Right atrium auricular region (tissue), 2 donors: ENCODE data around the gene HIGD2A. TPM values are rescaled to one million over a fixed set of nuclear protein-coding genes. Genes with fewer than 3 reads are reported as not detected.

Experiments used
- DNase-seq: peaks from one replicate; pipeline ENCODE4 v3.0.0-alpha.2; 2019; ENCODE audit warnings: low spot score
- H3K27ac ChIP-seq, 2 donors: fragments of 200-600 bp; sonication (generic); 1 replicate in 1 of 2; 2 replicates in 1 of 2; pipeline ENCODE4 v1.5.1; 2016 to 2019
- H3K27me3 ChIP-seq, 2 donors: fragments of 200-600 bp; sonication (generic); one replicate each; pipeline versions ENCODE4 v1.5.1 to v1.6.0; 2017 to 2019
- H3K36me3 ChIP-seq: fragments of 200-600 bp; sonication (generic); one replicate; pipeline ENCODE4 v1.5.1; 2016
- H3K4me1 ChIP-seq, 2 donors: fragments of 200-600 bp; sonication (generic); one replicate each; pipeline versions ENCODE4 v1.5.1 to v1.6.0; 2017 to 2019
- H3K4me3 ChIP-seq, 2 donors: fragments of 200-600 bp; sonication (generic); 1 replicate in 1 of 2; 2 replicates in 1 of 2; pipeline ENCODE4 v1.5.1; 2017 to 2019; ENCODE audit warnings: mild to moderate bottlenecking in 1 of 2, moderate library complexity in 1 of 2
- H3K9me3 ChIP-seq, 2 donors: fragments of 200-600 bp; sonication (generic); one replicate each; pipeline ENCODE4 v1.5.1; 2019
- total RNA-seq, 2 donors: library from RNA; depleted of rRNA; stranded (reverse); fragments of >200 nt; gene quantifications; one replicate each; pipeline ENCODE4 v1.1.0, GENCODE V29; 2016
- TF ChIP-seq, protein P1 (sequence below), 2 donors: fragments of 200-600 bp; sonication (generic); IDR thresholded peaks; one replicate each; pipeline ENCODE4 v1.5.1; 2019; ENCODE audit warnings: antibody characterized with exemption in 2 of 2

HIGD2A gene
- total RNA-seq, 2 donors from 2014 or later, result 231 to 249 TPM

DNA sequence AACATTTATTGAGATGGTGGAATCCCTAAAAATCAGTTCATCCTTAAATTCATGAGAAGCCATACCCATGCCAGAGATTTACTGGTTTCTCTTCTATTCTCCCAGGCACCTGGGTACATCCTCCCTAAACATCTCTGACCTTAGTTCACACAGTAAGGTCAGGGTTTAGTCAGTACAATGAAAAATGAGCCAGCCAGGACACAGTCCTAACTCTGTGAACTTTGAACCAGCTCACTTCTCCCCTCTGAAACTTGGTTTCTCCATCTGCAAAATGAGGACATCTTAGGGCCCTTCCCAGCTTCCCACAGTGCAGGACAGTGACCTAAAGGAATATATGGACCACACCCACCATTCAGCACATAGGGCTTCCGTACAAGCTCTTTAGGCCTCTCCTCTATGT is 2.1 kb upstream of the HIGD2A start:
- DNase-seq, result no peak
- Histone ChIP-seq H3K4me3 (no peak overlapping the region), H3K9me3 (no peaks in the 10 kb centered on the region), H3K27me3 (no peaks in the 10 kb centered on the region), H3K27ac (no peak overlapping the region), H3K36me3 (peaks cover 33% of the 10 kb centered on the region), H3K4me1 (peaks cover 0 to 42% of the 10 kb centered on the region in 2 donors)
- TF ChIP-seq, protein P1, sequence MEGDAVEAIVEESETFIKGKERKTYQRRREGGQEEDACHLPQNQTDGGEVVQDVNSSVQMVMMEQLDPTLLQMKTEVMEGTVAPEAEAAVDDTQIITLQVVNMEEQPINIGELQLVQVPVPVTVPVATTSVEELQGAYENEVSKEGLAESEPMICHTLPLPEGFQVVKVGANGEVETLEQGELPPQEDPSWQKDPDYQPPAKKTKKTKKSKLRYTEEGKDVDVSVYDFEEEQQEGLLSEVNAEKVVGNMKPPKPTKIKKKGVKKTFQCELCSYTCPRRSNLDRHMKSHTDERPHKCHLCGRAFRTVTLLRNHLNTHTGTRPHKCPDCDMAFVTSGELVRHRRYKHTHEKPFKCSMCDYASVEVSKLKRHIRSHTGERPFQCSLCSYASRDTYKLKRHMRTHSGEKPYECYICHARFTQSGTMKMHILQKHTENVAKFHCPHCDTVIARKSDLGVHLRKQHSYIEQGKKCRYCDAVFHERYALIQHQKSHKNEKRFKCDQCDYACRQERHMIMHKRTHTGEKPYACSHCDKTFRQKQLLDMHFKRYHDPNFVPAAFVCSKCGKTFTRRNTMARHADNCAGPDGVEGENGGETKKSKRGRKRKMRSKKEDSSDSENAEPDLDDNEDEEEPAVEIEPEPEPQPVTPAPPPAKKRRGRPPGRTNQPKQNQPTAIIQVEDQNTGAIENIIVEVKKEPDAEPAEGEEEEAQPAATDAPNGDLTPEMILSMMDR (IDR thresholded peaks at IDR 0.05), result no peak

DNA sequence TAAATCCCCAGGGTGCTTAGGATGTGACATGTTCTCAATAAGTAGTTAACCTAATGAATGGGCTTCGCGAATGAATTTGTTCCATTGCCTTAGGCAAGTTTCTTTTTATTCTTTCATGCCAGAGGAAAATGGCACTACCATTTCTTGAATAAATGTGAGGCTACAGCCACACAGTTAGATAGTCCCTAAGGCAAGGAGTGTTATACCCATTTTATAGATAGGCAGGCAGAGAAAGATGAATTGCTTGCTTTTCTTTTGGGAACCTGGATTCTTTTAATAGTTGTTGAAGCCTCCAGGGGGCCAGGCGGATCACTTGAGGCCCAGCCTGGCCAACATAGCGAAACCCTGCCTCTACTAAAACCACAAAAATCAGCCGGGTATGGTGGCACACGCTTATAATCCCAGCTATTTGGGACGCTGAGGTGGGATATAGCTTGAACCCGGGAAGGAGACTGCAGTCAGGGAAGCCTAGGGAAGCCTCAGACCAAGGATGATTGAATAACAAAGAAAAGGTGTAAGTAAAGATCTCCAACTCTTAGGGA is 1.1 kb upstream of the HIGD2A start:
- no peak for DNase-seq
- Histone ChIP-seq H3K4me3 (peak overlapping the region; percentile 79 to 89), H3K4me1 (peaks cover 0 to 33% of the 10 kb centered on the region in 2 donors), H3K27ac (peak overlapping the region; percentile 91 to 93), H3K9me3 (no peaks in the 10 kb centered on the region), H3K36me3 (peaks cover 43% of the 10 kb centered on the region), H3K27me3 (no peaks in the 10 kb centered on the region)
- TF ChIP-seq, protein P1 (IDR thresholded peaks at IDR 0.05), result no peak

DNA sequence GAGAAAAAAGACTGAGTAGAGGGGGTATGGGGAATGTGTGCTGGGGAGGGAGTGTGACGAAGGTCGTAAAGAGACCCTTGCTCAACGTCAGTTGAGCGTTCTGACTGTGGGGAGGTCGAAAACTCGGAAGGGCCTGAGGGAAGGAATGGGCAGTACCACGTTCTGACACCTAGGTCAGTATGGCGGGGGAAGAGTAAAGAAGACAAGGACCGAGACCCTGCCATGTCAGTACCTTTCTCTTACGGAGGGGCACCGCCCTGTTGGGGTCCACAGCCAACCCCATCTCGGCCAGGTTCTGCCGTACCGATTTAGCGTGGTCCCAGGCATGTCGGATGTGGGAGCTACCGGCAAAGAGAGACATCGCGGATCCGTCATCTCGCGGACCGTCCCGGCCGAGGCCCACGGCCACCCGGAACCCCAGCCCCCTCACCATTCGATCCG is 528 bp upstream of the HIGD2A start:
- TF ChIP-seq, protein P1 (IDR thresholded peaks at IDR 0.05), result no peak
- H3K27me3 ChIP-seq, result no peaks in the 10 kb centered on the region
- peaks cover 0 to 32% of the 10 kb centered on the region in 2 donors for H3K4me1 ChIP-seq
- H3K27ac ChIP-seq, result peak overlapping the region; percentile 91 to 93
- DNase-seq, result no peak
- H3K4me3 ChIP-seq, result peak overlapping the region; percentile 79 to 89
- peaks cover 46% of the 10 kb centered on the region for H3K36me3 ChIP-seq
- no peaks in the 10 kb centered on the region for H3K9me3 ChIP-seq

DNA sequence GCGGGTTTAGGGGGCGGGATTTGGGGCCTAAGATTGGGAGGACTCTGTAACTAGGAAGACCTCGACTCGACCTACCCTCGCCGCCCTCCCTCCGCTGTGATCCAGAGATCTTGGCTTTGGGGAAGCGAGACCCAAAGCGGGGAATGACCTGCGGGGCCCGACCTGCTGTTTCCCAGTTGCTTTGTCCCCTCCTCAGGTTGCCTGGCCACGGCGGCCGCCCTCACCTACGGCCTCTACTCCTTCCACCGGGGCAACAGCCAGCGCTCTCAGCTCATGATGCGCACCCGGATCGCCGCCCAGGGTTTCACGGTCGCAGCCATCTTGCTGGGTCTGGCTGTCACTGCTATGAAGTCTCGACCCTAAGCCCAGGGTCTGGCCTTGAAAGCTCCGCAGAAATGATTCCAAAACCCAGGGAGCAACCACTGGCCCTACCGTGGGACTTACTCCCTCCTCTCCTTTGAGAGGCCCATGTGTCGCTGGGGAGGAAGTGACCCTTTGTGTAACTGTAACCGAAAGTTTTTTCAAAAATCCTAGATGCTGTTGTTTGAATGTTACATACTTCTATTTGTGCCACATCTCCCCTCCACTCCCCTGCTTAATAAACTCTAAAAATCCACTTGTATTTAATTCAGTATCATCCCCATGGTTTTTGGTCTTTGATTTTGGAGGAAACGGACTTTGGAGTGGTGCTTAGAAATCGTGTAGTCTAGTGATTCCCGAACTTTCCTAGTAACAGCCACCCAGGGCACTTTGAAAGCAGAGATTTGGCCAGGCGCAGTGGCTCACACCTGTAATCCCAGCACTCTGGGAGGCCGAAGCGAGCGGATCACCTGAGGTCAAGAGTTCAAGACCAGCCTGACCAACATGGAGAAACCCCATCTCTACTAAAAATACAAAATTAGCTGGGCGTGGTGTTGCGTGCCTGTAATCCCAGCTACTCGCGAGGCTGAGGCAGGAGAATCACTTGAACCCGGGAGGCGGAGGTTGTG is 878 bp downstream of the HIGD2A start:
- Histone ChIP-seq H3K27me3 (no peaks in the 10 kb centered on the region), H3K9me3 (no peaks in the 10 kb centered on the region), H3K27ac (peak overlapping the region; percentile 91 to 93), H3K36me3 (peaks cover 43% of the 10 kb centered on the region), H3K4me3 (peak overlapping the region; percentile 79 to 89), H3K4me1 (peaks cover 0 to 35% of the 10 kb centered on the region in 2 donors)
- TF ChIP-seq, protein P1 (IDR thresholded peaks at IDR 0.05), result no peak
- DNase-seq, result no peak

DNA sequence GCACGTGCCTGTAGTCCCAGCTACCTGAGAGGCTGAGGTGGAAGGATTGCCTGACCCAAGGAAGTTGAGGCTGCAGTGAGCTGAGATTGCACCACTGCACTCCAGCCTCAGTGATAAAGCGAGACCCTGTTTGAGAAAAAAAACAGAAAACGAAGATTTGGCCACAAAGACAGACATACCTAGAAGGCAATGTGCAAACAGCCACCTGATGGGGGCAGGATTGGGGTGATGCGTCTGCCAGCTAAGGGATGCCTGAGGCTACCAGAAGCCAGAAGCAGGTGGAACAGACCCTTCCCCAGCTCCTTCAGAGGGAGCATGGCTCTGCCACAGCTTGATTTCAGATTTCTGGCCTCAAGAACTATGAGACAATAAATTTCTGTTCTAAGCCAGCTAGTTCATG is 2.9 kb downstream of the HIGD2A start:
- no peak for DNase-seq
- Histone ChIP-seq H3K27ac (no peak overlapping the region), H3K36me3 (peaks cover 35% of the 10 kb centered on the region), H3K9me3 (no peaks in the 10 kb centered on the region), H3K27me3 (no peaks in the 10 kb centered on the region), H3K4me1 (peaks cover 0 to 51% of the 10 kb centered on the region in 2 donors), H3K4me3 (no peak overlapping the region)
- TF ChIP-seq, protein P1 (IDR thresholded peaks at IDR 0.05), result no peak
